ENCODE data around the gene COL26A1. TPM values are rescaled to one million over a fixed set of nuclear protein-coding genes. Genes with fewer than 3 reads are reported as not detected.

The COL26A1 gene
- total RNA-seq, 4 donors from 2014 or later = not detected

DNA sequence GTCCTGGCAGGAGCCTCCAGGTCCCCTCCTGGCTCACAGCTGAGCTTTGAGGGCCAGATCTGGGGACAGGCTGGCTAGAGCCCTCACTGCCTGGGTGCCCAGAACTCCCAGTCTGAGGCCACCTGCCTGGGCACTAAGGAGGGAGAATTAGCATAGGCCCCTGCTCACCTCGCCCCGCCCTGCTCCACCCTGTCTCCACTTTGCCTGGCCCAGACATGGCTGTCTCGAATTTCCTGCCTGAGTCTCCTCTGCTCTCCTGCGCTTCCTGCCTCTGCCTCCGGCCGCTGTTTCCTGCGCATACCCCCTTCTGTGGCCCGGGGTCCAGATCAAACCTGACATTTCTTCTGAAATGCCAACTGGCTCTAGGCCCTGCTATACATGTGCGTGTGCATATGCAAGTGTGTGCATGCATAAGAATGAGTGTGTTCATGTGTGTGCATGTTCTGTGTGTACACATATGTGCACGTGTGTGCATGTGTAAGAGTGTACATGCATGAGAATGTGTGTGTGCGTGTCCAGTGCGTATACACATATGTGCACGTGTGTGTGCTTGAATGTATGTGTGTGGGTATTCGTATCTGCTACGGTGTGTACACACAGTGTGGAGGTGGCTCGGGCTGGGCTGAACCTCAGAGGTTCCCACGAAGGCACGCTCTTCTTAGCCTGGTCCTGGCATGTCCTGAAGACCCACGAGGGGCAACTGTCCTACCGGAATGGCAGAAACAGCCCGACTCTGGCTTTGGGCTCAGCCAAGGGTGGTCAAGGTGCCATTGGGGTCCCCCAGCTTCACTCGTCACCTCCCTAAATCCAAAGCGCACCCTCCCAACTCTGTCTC is 201.5 kb downstream of the COL26A1 start:
- in situ Hi-C loops (cut with MboI; ENCODE audit: low pct_ligation_motif_present in 1 of 4, low pct_unique_long_range_greater_than_20kb in 1 of 4, low sequenced_read_pairs in 3 of 4) = no loop called here
- WGBS, 2 donors (ENCODE audit: low coverage in 1 of 2) = 79% methylated on average over 22 of the region's 23 CpGs; no CpG with 5 or more reads in 1 of the 2 donors
- no peaks in the 10 kb centered on the region for H3K4me1 ChIP-seq
- intact Hi-C loops (cut with DNase I; ENCODE audit: low total_unique reads) = no loop called here
- H3K36me3 ChIP-seq = no peaks in the 10 kb centered on the region
- no peaks in the 10 kb centered on the region for H3K9me3 ChIP-seq
- TF ChIP-seq EP300 (IDR thresholded peaks at IDR 0.05; ENCODE audit: low read depth) (no peak), POLR2AphosphoS5 (IDR thresholded peaks at IDR 0.05) (no peak), CTCF (IDR thresholded peaks at IDR 0.05) (no peak), POLR2A (IDR thresholded peaks at IDR 0.05) (no peak)
- no peak overlapping the region for H3K27ac ChIP-seq
- DNase-seq = peak; percentile 20
- no peak overlapping the region for H3K4me3 ChIP-seq
- H3K27me3 ChIP-seq = peaks cover 2% of the 10 kb centered on the region

DNA sequence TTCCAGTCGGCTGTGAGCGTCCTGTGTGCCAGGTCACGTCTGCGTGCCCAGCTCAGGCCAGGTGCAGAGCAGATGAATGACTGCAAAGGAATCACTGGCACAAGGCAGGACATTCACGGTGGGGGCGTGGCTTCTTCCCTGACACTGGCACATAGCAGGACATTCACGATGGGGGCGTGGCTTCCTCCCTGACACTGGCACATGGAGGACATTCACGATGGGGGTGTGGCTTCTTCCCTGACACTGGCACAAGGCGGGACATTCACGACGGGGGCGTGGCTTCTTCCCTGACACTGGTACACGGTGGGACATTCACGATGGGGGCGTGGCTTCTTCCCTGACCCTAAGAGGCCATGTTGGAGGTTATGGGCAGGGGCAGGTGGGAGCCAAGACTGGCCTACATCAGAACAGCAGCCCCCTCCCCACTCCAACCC is 202.1 kb downstream of the COL26A1 start:
- H3K4me1 ChIP-seq = no peaks in the 10 kb centered on the region
- 30% methylated on average over 16 of the region's 16 CpGs; no CpG with 5 or more reads in 1 of the 2 donors for whole genome bisulfite sequencing, 2 donors (ENCODE audit: low coverage in 1 of 2)
- no peaks in the 10 kb centered on the region for H3K36me3 ChIP-seq
- in situ Hi-C loops (cut with MboI; ENCODE audit: low pct_ligation_motif_present in 1 of 4, low pct_unique_long_range_greater_than_20kb in 1 of 4, low sequenced_read_pairs in 3 of 4) (no loop called here), intact Hi-C loops (cut with DNase I; ENCODE audit: low total_unique reads) (no loop called here)
- H3K27me3 ChIP-seq = peaks cover 2% of the 10 kb centered on the region
- no peaks in the 10 kb centered on the region for H3K9me3 ChIP-seq
- no peak overlapping the region for H3K4me3 ChIP-seq
- peak; percentile 74 for DNase-seq
- no peak for TF ChIP-seq POLR2A (IDR thresholded peaks at IDR 0.05)
- no peak for TF ChIP-seq EP300 (IDR thresholded peaks at IDR 0.05; ENCODE audit: low read depth)
- H3K27ac ChIP-seq = no peak overlapping the region

DNA sequence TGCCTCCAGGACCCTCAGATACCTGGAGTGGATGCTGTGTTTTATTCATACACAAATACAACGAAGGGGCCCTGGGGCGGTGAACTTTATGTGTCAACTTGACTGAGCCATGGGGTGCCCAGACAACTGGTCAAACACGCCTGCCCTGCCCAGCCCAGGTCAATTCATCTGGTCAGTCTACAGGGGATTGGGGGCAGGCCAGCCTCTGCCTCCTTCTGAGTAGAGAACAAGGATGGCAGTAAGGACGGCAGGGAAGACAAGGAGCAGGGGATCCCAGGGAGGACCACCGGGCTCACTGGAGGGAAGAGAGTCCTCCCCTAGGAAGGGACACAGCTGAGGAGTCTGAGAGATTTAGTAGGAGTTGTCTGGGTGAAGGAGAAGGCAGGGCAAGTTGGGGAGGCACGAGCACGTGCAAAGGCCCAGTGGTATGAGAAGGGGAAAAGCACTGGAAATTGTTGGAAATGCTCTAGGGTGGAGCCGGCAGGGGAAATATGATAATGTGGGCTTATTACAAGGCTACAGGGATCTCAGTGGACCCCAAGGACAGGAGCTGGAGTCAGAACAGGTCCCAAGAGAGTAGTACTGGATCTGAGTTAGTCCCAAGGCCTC is 203.0 kb downstream of the COL26A1 start:
- no peak overlapping the region for H3K27ac ChIP-seq
- peak; percentile 6 for DNase-seq

DNA sequence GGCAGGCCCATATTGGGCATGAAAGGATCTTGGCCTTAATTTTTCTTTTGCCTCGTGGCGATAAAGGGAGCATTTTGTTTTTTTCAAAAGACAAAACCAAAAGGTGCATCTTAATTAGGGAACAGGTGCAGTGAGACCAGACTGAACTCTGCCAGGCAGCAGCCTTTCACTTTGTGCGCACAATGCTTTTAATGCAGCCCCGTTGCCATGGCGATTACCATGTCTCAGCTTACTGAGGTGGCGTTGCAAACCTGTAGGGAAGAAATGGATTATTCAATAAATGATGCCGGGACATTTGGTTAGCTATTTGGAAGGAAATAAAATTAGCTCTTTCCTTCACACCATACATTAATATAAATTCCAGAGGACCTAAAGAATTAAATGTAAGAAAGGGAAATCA is 204.6 kb downstream of the COL26A1 start:
- TF ChIP-seq POLR2A (IDR thresholded peaks at IDR 0.05) (no peak), POLR2AphosphoS5 (IDR thresholded peaks at IDR 0.05) (no peak), CTCF (IDR thresholded peaks at IDR 0.05) (no peak), EP300 (IDR thresholded peaks at IDR 0.05; ENCODE audit: low read depth) (no peak)
- intact Hi-C loops (cut with DNase I; ENCODE audit: low total_unique reads) (no loop called here), in situ Hi-C loops (cut with MboI; ENCODE audit: low pct_ligation_motif_present in 1 of 4, low pct_unique_long_range_greater_than_20kb in 1 of 4, low sequenced_read_pairs in 3 of 4) (no loop called here)
- Histone ChIP-seq H3K4me1 (no peaks in the 10 kb centered on the region), H3K9me3 (peaks cover 0 to 5% of the 10 kb centered on the region in 2 donors), H3K27me3 (peaks cover 2% of the 10 kb centered on the region), H3K36me3 (no peaks in the 10 kb centered on the region), H3K4me3 (no peak overlapping the region), H3K27ac (no peak overlapping the region)
- peak; percentile 1 for DNase-seq
- WGBS, 2 donors (ENCODE audit: low coverage in 1 of 2) = 72 to 80% methylated on average over 5 to 7 of the region's 7 CpGs

More for the DNA sequence above, 203.0 kb downstream of the COL26A1 start:
- no peak for TF ChIP-seq EP300 (IDR thresholded peaks at IDR 0.05; ENCODE audit: low read depth)
- TF ChIP-seq CTCF (IDR thresholded peaks at IDR 0.05) = no peak
- TF ChIP-seq POLR2AphosphoS5 (IDR thresholded peaks at IDR 0.05) = no peak
- no peak for TF ChIP-seq POLR2A (IDR thresholded peaks at IDR 0.05)
- Histone ChIP-seq H3K9me3 (no peaks in the 10 kb centered on the region), H3K27me3 (peaks cover 2% of the 10 kb centered on the region), H3K36me3 (no peaks in the 10 kb centered on the region), H3K4me3 (no peak overlapping the region), H3K4me1 (no peaks in the 10 kb centered on the region)
- in situ Hi-C loops (cut with MboI; ENCODE audit: low pct_ligation_motif_present in 1 of 4, low pct_unique_long_range_greater_than_20kb in 1 of 4, low sequenced_read_pairs in 3 of 4) (no loop called here), intact Hi-C loops (cut with DNase I; ENCODE audit: low total_unique reads) (no loop called here)
- 80 to 100% methylated on average over 3 to 8 of the region's 8 CpGs for WGBS, 2 donors (ENCODE audit: low coverage in 1 of 2)

Measured in transverse colon (tissue), 4 donors.